K562 (cell line): ENCODE results near the gene CLCNKB. TPM values are rescaled to one million over a fixed set of nuclear protein-coding genes. Genes with fewer than 3 reads are reported as not detected.
A peak's percentile ranks its signal among the peaks of the same experiment; 100 is the strongest.

Source experiments
- ARHGAP35 ChIP-seq: fragments of 450-650 bp; IDR thresholded peaks from 2 replicates; pipeline ENCODE4 v1.6.1; 2018; ENCODE audit not compliant: partially characterized antibody
- CBFA2T2 ChIP-seq: fragments of 450-650 bp; conservative IDR thresholded peaks from 2 replicates; pipeline ENCODE4 v1.6.1; 2017; ENCODE audit warnings: mild to moderate bottlenecking
- CREM ChIP-seq: IDR thresholded peaks from 2 replicates; pipeline ENCODE4 v1.6.1; 2014; ENCODE audit warnings: antibody characterized with exemption, low read depth
- ELK1 ChIP-seq: sonication (generic); formaldehyde crosslinking; IDR thresholded peaks from 2 replicates; pipeline ENCODE4 v1.8.1; 2022; ENCODE audit warnings: missing genetic modification reagents
- FOXA3 ChIP-seq, 2 experiments: fragments of 450-650 bp in 1 of 2; sonication (generic) in 1 of 2; formaldehyde crosslinking; IDR thresholded peaks in 1 of 2; conservative IDR thresholded peaks in 1 of 2; 2 replicates each; pipeline versions ENCODE4 v1.4.0 to v1.8.0; 2020 to 2022; ENCODE audit warnings: mild to moderate bottlenecking in 2 of 2, missing genetic modification reagents in 1 of 2
- IRF2 ChIP-seq: sonication (generic); formaldehyde crosslinking; IDR thresholded peaks from 2 replicates; pipeline ENCODE4 v1.8.1; 2022; ENCODE audit warnings: mild to moderate bottlenecking, missing genetic modification reagents
- MAFK ChIP-seq: IDR thresholded peaks from 2 replicates; pipeline ENCODE4 v1.6.1; 2011; ENCODE audit warnings: low read length, improper control_type of control experiment
- POLR2AphosphoS2 ChIP-seq: IDR thresholded peaks from 2 replicates; pipeline ENCODE4 v1.6.1; 2012; ENCODE audit warnings: low read length, improper control_type of control experiment
- POLR2G ChIP-seq: fragments of 200-400 bp; formaldehyde crosslinking; IDR thresholded peaks from 2 replicates; pipeline ENCODE4 v1.6.1; 2017; ENCODE audit warnings: low read depth, mild to moderate bottlenecking, antibody characterized with exemption, low read length, moderate library complexity
- POLR2H ChIP-seq: IDR thresholded peaks from 2 replicates; pipeline ENCODE4 v1.6.1; 2016; ENCODE audit warnings: missing genetic modification characterization, low read depth, mild to moderate bottlenecking, control low read depth, missing compliant biosample characterization, moderate library complexity
- RAD21 ChIP-seq, 2 experiments: fragments of 250-450 bp in 1 of 2; fragments of 450-650 bp in 1 of 2; sonication (Bioruptor Pico) in 1 of 2; formaldehyde crosslinking in 1 of 2; IDR thresholded peaks in 1 of 2; conservative IDR thresholded peaks in 1 of 2; 2 replicates each; pipeline versions ENCODE4 v1.4.0 to v1.8.0; 2020 to 2022; ENCODE audit warnings: mild to moderate bottlenecking in 2 of 2, moderate library complexity in 1 of 2
- RFX5 ChIP-seq: IDR thresholded peaks from 2 replicates; pipeline ENCODE4 v1.6.1; 2011; ENCODE audit warnings: low read depth, mild to moderate bottlenecking, improper control_type of control experiment, low read length
- ZKSCAN1 ChIP-seq: fragments of 150-350 bp; IDR thresholded peaks from 2 replicates; pipeline ENCODE4 v1.6.1; 2016; ENCODE audit warnings: low read depth, low read length
- ZNF165 ChIP-seq: fragments of 250-450 bp; sonication (Bioruptor Pico); IDR thresholded peaks from 2 replicates; pipeline ENCODE4 v1.4.0; 2020; ENCODE audit warnings: borderline replicate concordance
- ZNF584 ChIP-seq: fragments of 200-800 bp; sonication (Bioruptor generic); IDR thresholded peaks from 2 replicates; pipeline ENCODE4 v1.6.1; 2016; ENCODE audit warnings: low read depth, mild to moderate bottlenecking, missing genetic modification characterization, missing compliant biosample characterization
- ZNF668 ChIP-seq: fragments of 250-450 bp; sonication (Bioruptor Pico); IDR thresholded peaks from 2 replicates; pipeline ENCODE4 v1.8.0; 2022; ENCODE audit warnings: mild to moderate bottlenecking, inconsistent platforms
- ZNF778 ChIP-seq: fragments of 450-650 bp; formaldehyde crosslinking; IDR thresholded peaks from 2 replicates; pipeline ENCODE4 v1.4.0; 2020; ENCODE audit warnings: mild to moderate bottlenecking, moderate library complexity
- polyA plus RNA-seq, 8 experiments: library from polyadenylated mRNA; depleted of rRNA in 4 of 8; stranded (reverse) in 5 of 8; unstranded in 3 of 8; fragments of >200 nt; fragmentation: Nextera tagmentation in 2 of 8; fragmentation: Illumina TruSeq in 1 of 8; extraction: Ambion mirVana in 2 of 8; extraction: Trizol in 1 of 8; gene quantifications; 2 replicates each; pipeline versions ENCODE4 v1.2.1 to v1.2.3, GENCODE V29; 2011 to 2014; ENCODE audit warnings: inconsistent platforms in 1 of 8, missing spikeins in 1 of 8
- total RNA-seq, 7 experiments: library from RNA; depleted of rRNA in 6 of 7; stranded (reverse); fragments of >200 nt in 6 of 7; fragmentation: Illumina TruSeq in 2 of 7; extraction: Trizol in 2 of 7; gene quantifications; 2 replicates each; pipeline versions ENCODE4 v1.2.1 to v1.2.3, GENCODE V29; 2011 to 2021; ENCODE audit warnings: low replicate concordance in 1 of 7
- TF ChIP-seq, protein P1 (sequence below), 2 experiments: fragments of 450-650 bp in 1 of 2; IDR thresholded peaks; 2 replicates each; pipeline ENCODE4 v1.6.1; 2011 to 2017; ENCODE audit warnings: low read depth in 2 of 2, antibody characterized with exemption in 1 of 2, borderline replicate concordance in 1 of 2, low read length in 1 of 2, mild to moderate bottlenecking in 1 of 2, mixed read lengths in 1 of 2; ENCODE audit not compliant: control insufficient read depth in 1 of 2
- TF ChIP-seq, protein P2 (sequence below): fragments of 450-650 bp; IDR thresholded peaks from 2 replicates; pipeline ENCODE4 v1.6.1; 2018; ENCODE audit not compliant: partially characterized antibody
- TF ChIP-seq, protein P3 (sequence below): fragments of 250-450 bp; sonication (Bioruptor Pico); IDR thresholded peaks from 2 replicates; pipeline ENCODE4 v1.9.0; 2021; ENCODE audit warnings: mild to moderate bottlenecking

The CLCNKB gene
- total and polyA plus RNA-seq, 9 of the 15 experiments (the other 6 are each of a cell fraction or from before 2014, with no cell fraction given), result 0.08 to 1.7 (median 0.64) TPM

DNA sequence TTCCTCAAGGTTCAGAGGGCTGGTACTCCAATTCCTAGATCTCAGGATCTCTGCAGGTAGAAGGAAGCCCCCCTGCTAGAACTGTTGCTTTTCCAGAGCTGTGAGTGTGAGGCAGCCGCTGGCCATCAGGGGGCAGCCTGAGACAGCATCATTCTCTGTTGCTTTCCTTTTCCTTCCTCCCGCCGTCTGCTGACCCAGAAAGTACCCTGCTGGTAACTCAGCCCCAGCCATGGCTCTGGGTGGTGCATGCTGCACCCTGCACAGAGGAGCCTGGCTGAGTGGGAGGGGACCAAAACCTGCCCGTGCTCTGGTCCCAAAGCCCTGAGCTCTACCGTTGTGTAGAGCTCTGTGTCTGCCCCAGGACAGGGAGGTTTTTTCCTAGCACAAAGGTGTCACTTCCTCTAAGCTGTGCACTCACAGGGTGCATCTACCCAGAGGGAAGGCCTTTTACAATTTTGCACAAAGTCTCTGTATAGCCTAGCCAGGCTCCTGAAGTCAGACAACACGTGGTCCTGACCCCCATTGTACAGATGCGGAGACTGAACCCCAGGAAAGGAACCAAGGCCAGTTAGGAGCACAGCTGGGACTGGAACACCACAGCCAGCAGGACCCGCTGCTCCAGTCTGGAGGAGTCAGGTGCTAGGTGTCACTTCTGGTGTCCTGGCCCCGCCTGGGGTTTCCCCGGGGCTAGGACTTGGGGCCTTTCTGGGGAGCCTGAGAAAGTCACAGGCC lies 35.5 kb downstream of the CLCNKB start (continued):
- TF ChIP-seq, protein P1, sequence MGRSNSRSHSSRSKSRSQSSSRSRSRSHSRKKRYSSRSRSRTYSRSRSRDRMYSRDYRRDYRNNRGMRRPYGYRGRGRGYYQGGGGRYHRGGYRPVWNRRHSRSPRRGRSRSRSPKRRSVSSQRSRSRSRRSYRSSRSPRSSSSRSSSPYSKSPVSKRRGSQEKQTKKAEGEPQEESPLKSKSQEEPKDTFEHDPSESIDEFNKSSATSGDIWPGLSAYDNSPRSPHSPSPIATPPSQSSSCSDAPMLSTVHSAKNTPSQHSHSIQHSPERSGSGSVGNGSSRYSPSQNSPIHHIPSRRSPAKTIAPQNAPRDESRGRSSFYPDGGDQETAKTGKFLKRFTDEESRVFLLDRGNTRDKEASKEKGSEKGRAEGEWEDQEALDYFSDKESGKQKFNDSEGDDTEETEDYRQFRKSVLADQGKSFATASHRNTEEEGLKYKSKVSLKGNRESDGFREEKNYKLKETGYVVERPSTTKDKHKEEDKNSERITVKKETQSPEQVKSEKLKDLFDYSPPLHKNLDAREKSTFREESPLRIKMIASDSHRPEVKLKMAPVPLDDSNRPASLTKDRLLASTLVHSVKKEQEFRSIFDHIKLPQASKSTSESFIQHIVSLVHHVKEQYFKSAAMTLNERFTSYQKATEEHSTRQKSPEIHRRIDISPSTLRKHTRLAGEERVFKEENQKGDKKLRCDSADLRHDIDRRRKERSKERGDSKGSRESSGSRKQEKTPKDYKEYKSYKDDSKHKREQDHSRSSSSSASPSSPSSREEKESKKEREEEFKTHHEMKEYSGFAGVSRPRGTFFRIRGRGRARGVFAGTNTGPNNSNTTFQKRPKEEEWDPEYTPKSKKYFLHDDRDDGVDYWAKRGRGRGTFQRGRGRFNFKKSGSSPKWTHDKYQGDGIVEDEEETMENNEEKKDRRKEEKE (IDR thresholded peaks at IDR 0.05; ENCODE audit: borderline replicate concordance in 1 of 2, control insufficient read depth in 1 of 2, low read depth in 2 of 2, low read length in 1 of 2), result no peak
- TF ChIP-seq, protein P2, sequence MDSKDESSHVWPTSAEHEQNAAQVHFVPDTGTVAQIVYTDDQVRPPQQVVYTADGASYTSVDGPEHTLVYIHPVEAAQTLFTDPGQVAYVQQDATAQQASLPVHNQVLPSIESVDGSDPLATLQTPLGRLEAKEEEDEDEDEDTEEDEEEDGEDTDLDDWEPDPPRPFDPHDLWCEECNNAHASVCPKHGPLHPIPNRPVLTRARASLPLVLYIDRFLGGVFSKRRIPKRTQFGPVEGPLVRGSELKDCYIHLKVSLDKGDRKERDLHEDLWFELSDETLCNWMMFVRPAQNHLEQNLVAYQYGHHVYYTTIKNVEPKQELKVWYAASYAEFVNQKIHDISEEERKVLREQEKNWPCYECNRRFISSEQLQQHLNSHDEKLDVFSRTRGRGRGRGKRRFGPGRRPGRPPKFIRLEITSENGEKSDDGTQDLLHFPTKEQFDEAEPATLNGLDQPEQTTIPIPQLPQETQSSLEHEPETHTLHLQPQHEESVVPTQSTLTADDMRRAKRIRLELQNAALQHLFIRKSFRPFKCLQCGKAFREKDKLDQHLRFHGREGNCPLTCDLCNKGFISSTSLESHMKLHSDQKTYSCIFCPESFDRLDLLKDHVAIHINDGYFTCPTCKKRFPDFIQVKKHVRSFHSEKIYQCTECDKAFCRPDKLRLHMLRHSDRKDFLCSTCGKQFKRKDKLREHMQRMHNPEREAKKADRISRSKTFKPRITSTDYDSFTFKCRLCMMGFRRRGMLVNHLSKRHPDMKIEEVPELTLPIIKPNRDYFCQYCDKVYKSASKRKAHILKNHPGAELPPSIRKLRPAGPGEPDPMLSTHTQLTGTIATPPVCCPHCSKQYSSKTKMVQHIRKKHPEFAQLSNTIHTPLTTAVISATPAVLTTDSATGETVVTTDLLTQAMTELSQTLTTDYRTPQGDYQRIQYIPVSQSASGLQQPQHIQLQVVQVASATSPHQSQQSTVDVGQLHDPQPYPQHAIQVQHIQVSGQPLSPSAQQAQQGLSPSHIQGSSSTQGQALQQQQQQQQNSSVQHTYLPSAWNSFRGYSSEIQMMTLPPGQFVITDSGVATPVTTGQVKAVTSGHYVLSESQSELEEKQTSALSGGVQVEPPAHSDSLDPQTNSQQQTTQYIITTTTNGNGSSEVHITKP, result peak; percentile 51
- no peak for TF ChIP-seq ELK1
- no peak for TF ChIP-seq POLR2H (tag)
- TF ChIP-seq CREM, result peak; percentile 29; the same call in 1 of the 2 replicates
- TF ChIP-seq ARHGAP35, result no peak
- TF ChIP-seq, protein P3, sequence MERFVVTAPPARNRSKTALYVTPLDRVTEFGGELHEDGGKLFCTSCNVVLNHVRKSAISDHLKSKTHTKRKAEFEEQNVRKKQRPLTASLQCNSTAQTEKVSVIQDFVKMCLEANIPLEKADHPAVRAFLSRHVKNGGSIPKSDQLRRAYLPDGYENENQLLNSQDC (CRISPR knock-in tag), result no peak
- TF ChIP-seq RAD21 (CRISPR knock-in tag; conservative IDR thresholded peaks at IDR 0.05 in 1 of 2, IDR thresholded peaks at IDR 0.05 in 1 of 2), result peak; percentile 95 to 99
- no peak for TF ChIP-seq CBFA2T2
- TF ChIP-seq ZKSCAN1, result peak; percentile 11; the same call in 1 of the 2 replicates
- no peak for TF ChIP-seq POLR2AphosphoS2
- TF ChIP-seq ZNF668, result no peak
- TF ChIP-seq IRF2 (CRISPR knock-in tag), result no peak
- TF ChIP-seq FOXA3 (CRISPR knock-in tag; conservative IDR thresholded peaks at IDR 0.05 in 1 of 2, IDR thresholded peaks at IDR 0.05 in 1 of 2), result no peak
- no peak for TF ChIP-seq POLR2G
- TF ChIP-seq ZNF584, result no peak
- 0 out of 2 replicates have a peak, but pooled peaks have one; percentile 11 for TF ChIP-seq ZNF165
- no peak for TF ChIP-seq ZNF778
- TF ChIP-seq MAFK, result no peak
- TF ChIP-seq RFX5, result no peak
